ENCODE results near the gene ZNF774.
"Not testable (repeated sequence)": the region's sequence is repeated elsewhere in the genome, so short reads cannot be mapped to it uniquely, and the experiment has no call there.

Gene ZNF774

DNA sequence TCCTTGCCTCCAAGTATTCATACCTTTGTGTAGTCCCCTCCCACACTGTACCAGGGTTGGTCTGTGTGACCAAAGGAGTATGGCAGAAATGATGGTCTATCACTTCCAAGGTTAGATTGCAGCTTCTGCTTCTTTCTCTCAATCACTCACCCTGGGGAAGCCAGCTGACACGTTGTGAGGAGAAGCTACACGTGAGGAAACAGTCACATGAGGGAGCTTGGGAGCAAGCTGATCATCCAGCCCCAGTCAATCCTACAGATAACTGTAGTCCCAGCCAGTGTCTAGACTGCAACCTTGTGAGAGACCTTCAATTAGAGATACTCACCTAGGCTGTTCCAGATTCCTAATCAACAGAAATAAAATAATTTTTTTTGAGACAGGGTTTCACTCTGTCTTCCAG, 6.2 kb upstream of the ZNF774 start:
- DNase-seq (ENCODE audit: low read depth) = no peak

DNA sequence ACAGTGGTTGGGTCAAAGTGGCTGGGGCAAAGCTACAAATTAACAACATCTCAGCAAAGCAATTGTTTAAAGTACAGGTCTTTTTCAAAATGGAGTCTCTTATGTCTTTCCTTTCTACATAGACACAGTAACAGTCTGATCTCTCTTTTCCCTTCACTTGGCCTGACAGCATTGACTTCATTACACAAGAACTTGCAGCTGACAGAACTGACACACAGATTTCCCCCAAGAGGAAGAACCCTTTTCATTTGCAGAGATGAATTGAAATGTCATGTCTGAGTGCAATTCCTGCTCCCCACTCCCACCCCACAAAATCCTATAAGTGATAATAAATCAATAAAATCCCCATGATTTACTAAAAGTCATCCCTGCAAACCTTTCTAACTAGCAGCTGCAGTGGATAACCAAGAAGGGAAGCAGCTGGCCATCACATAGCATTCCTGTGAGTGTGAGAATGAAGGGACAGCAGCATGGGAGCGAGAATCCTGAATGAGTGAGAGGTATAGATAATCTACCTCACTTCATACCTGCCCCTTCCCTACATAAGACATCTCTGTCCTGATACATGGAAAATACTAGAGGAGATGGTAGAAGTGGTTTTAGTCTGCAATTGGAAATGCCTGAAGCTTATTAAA, 4.5 kb upstream of the ZNF774 start:
- not testable (repeated sequence) for DNase-seq (ENCODE audit: low read depth)

DNA sequence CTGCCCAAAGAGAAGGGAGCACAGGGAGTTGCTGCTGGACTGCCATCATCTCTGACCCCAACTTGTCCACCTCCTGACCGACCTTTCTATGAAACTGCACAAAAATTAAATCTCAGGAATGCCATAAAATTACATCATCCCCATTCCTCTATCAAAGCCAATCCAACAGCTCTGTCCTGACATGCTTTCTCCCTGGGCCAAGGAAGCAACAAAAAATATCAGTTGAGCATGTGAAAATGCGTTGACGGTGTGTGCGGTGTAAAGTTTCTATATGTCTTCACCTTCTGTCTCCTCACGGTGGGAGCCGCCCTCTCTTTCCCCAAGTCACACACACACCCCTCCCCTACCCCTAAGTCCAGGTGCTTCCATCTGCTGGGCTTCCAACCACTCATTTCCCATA, 3.6 kb upstream of the ZNF774 start:
- DNase-seq (ENCODE audit: low read depth) = no peak

DNA sequence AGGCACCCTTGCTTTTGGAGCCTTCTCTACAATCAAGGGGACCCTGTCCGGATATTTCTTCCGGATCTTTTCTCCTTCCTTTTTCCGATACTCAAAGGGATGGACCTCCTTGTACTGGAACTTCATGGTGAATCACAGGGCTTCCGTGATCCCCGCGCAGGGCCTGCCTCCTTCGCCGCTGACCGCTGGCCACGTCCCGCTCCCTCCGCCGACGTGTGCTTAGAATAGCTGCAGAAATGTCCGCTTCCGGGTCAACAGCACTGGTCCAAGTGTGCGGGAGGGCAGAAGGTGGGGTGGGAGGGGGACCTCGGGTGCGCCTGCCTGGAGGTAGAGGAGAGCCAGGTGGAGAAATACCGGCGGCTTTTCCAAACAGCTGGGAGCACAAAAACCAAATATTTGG, 3.0 kb upstream of the ZNF774 start:
- DNase-seq (ENCODE audit: low read depth) = no peak

DNA sequence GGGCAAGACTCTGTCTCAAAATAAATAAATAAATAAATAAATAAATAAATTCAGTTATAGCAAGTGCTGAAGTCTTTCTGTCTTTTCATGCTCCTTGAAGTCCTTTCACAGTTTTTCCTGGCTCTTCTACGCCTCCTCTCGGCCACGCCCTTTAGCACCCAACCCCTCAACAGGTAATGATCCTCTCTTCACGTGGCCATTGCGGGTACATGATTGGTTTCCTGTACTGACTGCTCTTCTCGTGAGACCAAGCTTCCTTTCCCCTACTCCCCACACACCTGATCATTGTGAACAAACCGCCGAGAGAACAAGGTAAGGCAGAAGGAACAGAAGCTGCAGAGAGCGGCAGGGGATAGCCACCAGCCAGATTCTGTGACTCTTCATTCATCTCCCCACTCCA, 2.3 kb upstream of the ZNF774 start:
- no peak for DNase-seq (ENCODE audit: low read depth)

DNA sequence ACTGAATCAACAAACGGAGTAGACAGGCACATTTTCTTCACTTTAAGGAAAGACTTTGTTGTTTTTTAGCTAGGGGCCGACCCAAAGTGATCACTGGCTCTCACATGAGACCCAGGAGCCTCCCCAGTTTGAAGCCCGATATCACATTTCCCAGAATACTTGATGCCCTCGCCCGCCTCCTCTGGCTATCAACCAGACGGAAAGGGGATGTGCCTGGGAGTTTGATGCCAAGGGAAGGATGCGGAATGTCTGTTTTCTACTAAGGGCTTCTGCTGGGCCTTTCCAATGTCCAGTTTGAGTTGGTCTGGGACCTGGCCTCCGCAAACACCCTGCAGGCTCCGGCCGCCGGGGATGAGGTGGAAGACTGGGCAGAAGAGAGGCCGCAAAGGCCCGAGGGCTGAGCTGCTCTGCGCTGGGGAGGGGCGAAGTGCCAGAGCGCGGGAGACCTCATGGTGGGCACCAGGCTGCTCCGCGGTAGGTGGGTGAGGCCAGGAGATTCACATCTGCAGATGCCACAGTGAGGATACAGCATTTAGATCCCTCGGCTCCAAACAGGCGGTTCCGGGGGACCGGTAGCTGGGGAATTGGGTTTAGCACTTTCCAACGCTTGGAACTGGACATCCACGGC, 491 bp upstream of the ZNF774 start:
- peak; percentile 1 for DNase-seq (ENCODE audit: low read depth)

DNA sequence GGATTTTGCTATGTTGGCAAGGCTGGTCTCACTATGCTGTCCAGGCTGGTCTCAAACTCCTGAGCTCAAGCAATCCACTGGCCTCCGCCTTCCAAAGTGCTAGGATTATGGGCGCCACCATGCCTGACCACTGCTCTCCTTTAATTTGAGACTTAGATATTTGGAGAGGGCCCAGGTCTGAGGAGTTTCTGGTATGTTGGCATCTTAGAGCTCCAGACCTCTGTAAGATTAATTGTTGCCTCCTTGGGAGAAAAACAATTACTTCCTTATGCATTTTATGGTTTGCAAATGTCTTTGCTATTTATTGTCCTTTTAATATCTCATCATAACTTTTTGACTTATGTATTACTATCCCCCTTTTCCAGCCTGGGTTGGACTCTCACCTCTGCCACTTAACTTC, 2.9 kb downstream of the ZNF774 start:
- no peak for DNase-seq (ENCODE audit: low read depth)

DNA sequence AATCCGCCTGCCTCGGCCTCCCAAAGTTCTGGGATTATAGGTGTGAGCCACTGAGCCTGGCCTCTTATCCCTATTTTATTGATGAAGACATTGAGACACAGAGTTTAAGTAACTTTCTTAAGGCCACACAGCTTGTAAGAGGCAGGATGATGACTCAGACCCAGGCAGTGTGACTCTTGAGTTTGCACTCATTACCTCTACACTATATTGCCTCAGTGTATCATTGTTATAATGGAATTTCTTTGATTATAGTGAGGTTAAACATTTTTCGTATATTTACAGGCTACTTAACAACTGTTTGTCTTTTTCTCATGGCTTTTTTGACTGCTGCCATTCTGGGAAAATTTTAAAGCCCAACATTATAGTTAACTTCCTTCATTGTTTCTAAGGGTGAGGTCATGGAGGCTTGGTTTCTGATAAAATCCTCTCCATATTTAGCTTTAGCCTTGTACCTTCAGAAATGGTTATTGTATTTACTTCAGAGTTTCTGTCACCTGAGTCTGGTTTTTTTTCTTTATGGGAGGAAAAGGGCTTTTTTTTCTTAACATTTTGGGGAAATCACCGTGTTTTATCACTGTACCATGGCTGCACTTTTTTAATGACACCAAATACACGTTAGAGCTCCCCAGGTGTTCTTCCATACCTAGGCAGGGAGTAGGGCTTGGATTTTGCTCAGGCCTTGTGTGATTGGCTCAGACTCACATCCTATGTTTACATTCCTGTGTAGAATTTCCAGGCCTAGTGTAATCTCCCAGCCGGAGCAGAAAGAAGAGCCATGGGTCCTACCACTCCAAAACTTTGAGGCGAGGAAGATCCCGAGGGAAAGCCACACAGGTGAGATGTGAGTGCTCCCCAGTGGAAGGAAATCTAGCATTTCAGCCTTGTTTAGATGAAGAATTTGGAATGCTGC, 6.3 kb downstream of the ZNF774 start:
- DNase-seq (ENCODE audit: low read depth) = no peak

DNA sequence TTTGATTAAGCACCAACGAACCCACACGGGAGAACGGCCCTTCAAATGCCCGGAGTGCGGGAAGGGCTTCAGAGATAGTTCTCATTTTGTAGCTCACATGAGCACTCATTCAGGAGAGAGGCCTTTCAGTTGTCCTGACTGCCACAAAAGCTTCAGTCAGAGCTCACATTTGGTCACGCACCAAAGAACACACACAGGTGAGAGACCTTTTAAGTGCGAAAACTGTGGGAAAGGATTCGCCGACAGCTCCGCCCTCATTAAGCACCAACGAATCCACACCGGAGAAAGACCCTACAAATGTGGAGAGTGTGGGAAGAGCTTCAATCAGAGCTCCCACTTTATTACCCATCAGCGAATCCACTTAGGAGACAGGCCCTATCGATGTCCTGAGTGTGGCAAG, 8.7 kb downstream of the ZNF774 start:
- no peak for DNase-seq (ENCODE audit: low read depth)

DNA sequence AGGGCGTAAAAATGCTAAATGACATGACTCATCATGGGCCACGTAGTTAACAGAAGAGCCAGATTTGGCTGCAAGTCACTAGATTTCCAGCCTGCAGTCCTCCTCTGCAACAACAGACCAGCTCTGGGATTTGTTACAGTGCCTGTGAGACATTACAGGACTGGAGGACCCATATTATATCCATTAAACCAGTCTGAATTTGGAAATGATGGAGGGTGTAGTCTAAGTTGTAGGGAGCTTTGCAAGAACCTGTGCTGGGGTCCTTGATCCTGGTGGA, 10.8 kb downstream of the ZNF774 start:
- no peak for DNase-seq (ENCODE audit: low read depth)

DNA sequence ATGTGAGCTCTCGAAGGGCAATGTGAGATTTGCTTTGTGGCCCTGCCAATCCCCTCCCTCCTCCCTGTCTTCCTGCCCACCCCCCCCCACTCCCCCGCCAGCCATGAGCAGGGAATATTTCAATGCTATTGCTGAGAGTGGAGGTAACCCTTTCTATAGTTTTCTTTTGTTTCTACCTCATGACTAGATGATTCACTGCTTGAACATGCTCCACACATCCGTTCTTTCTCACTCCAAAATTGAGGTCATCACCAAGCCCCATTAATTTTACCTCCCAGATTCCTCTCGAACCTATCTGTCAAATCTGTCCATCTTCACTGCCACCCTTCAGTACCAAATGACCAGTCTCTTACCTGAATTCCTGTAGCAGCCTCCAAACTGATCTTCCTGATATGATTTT, 12.2 kb downstream of the ZNF774 start:
- no peak for DNase-seq (ENCODE audit: low read depth)

DNA sequence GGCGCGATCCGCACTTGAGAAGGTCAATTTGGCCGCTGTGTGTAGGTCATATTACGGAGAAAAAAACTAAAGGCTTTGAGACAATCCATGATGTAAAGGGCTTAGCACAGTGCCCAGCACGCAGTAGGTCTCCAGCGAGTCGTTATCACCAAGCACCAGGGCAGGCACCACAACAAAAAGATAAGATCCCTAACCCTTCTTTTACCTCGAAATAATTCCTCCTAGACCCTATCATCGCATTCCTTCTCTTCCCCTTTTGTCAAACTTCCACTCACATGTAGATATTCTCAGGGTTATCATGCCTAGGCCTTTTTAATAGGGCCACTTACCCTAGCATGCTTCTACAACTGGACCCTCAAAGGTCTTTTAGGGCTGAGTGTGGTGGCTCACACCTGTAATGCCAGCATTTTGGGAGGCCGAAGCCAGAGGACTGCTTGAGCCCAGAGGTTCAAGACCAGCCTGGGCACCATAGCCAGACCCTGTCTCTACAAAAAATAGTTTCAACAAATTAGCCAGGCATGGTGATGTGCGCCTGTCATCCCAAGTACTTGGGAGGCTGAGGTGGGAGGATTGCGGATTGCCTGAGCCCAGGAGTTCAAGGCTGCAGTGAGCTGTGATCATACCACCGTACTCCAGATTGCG, 13.5 kb downstream of the ZNF774 start:
- no peak for DNase-seq (ENCODE audit: low read depth)

DNA sequence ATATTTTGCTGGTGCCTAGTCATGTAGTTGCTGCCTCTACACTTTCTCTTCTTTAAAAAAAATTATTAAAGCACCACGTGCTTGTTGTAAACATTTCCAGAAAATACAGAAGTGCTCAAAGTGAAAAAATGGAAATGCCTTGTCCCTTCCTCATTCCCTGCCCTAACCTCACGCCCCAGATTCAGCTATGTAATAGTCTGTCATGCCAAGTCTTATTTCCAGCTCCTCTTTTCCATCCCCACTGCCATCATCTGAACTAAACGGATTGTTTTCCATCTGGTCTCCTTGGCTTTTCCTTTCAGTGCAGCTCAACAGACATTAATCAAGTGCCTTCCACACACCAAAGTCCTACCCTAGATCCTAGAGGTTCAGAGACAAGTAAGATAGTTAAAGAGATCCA, 15.5 kb downstream of the ZNF774 start:
- DNase-seq (ENCODE audit: low read depth) = no peak

DNA sequence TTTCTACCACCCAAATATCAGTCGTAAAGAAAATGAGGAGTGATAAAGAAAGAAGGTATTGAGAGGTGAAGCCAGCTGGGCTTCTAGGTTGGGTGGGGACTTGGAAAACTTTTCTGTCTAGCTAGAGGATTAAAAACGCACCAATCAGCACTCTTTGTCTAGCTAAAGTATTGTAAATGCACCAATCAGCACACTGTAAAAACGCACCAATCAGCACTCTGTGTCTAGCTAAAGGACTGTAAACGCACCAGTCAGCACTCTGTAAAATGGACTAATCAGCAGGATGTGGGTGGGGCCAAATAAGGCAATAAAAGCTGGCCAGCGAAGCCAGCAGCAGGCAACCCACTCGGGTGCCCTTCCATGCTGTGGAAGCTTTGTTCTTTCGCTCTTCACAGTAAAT, 23.0 kb downstream of the ZNF774 start:
- DNase-seq (ENCODE audit: low read depth) = no peak

DNA sequence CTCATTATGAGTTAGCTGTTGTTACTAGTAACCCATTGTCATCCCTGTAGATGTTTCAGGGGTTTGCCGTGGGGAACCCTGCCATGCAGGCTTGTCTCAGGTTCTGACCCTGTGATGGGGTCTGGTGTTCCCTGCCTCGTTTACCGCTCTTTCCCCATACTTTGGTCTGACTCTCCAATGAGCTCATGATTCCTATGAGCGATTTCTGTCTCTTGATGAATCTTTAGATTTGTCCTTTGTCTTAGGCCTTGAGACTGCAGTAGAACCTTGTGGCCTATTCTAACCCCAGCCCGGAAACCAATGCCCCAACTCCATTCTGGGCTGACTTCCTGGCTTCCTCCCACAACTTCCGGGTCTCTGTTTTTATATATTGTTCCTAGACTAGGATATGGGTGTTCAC, 24.7 kb downstream of the ZNF774 start:
- peak; percentile 47 for DNase-seq (ENCODE audit: low read depth)

DNA sequence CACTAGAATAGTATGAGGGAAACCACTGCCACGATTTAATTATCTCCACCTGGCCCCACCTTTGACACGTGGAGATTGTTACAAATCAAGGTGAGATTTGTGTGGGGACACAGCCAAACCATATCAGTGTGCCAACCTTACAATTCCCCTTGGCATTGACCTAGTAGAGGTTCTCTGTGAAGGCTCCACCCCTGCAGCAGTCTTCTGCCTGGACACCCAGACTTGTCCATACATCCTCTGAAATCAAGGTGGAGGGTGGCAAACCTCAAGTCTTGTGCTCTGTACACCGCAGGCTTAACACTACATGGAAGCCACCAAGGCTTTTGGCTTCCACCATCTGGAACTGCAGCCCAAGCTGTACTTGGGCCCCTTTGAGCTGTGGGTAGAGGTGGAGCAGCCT, 27.2 kb downstream of the ZNF774 start:
- DNase-seq (ENCODE audit: low read depth) = no peak

DNA sequence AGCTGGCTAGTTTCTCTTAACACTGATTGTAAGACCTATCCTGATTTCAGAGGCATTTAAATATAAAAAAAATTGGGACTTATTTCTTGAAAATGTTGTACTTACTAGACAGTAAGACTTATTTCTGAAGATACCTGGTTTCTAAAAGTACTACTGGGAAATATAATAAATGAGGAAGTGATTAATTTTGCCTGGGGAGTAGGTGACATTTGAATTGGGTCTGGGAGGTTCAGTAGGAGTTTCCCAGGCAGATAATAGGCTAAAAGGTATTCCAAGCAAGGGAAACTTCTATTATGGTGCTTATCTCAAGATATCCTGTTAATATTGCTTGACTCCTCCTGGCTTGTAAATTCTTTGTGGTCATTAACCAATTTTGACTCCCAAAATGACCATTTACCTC, 29.4 kb downstream of the ZNF774 start:
- DNase-seq (ENCODE audit: low read depth) = no peak

DNA sequence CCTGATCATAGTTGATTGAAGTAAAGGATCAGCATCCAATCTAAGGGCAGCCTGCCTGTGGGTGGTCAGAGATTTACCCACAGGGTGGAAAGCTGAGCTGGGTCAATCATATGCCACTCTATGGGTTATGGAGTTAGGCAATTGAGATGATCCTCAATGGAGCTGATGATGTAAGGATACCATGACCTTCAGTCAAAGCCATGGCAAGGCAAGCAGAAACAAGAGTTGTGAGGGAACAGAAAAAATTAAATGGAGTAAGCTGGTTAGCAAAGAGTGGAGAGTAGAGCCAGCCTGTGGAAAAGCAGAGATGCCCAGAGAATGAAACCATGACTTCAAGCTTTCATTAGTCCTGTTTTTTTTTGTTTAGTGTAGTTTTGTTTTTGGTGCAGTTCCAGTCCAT, 30.2 kb downstream of the ZNF774 start:
- DNase-seq (ENCODE audit: low read depth) = no peak

DNA sequence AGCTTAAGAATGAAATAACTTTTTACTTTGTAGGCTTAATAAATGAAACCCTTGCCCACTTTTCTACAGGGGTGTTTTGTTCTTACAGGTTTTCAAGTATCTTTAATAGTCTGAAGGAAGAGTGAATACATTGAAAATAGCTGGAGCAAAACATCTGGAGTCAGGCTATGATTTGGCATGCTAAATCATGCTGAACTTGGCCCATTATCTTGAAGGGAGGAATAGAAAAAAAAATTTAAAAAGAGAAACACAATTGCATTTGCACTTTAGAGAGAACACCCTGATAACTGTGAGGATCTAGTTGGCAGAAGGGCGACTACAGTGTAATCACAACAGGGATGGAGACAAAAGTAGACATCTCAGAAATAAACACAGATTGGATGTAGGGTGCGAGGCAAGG, 34.1 kb downstream of the ZNF774 start:
- DNase-seq (ENCODE audit: low read depth) = no peak

DNA sequence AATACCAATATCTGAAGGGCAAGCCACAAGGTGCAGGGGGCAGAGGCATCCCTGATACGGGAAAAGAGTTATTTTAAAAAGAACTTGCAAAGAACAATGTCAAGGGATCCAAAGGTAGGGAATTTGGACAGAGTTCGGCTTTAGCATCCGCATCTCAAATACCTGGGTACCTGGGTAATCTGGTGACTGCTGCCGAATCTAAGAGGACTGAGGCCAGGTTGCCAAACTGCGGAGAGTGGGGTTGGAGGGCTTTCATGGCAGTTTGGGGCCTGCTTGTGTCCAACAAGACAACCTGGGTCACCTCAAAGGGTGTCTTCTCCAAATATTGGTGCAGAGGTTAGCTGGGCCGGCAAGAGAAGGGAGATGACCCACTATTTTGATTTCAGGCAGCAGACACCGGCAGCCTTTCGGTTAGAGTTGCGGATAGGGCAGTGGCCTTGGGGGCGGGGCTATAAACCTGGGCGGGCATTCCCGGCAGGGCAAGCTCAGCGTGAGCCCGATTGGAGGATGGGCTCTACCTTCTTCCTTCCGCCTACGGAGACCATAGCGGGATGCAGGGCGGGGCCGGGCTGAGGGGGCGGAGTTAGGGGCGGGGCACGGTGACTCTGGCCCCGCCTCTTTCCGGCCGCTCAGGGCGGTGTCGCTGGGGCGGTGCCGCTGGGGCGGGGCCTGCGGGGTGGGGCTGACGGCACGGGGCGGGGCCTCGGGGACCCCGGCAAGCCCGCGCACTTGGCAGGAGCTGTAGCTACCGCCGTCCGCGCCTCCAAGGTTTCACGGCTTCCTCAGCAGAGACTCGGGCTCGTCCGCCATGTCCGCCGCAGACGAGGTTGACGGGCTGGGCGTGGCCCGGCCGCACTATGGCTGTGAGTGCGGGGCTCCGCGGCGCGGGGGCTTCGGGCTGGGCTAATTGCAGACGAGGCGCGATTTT, 35.7 kb downstream of the ZNF774 start, which contains the start of gene IQGAP1:
TSS of gene IQGAP1 (plus strand) at position 709 of the 928 bp plus-strand sequence. CDS start at position 809, 100 bp downstream.
- peak; percentile 92 for DNase-seq (ENCODE audit: low read depth)

DNA sequence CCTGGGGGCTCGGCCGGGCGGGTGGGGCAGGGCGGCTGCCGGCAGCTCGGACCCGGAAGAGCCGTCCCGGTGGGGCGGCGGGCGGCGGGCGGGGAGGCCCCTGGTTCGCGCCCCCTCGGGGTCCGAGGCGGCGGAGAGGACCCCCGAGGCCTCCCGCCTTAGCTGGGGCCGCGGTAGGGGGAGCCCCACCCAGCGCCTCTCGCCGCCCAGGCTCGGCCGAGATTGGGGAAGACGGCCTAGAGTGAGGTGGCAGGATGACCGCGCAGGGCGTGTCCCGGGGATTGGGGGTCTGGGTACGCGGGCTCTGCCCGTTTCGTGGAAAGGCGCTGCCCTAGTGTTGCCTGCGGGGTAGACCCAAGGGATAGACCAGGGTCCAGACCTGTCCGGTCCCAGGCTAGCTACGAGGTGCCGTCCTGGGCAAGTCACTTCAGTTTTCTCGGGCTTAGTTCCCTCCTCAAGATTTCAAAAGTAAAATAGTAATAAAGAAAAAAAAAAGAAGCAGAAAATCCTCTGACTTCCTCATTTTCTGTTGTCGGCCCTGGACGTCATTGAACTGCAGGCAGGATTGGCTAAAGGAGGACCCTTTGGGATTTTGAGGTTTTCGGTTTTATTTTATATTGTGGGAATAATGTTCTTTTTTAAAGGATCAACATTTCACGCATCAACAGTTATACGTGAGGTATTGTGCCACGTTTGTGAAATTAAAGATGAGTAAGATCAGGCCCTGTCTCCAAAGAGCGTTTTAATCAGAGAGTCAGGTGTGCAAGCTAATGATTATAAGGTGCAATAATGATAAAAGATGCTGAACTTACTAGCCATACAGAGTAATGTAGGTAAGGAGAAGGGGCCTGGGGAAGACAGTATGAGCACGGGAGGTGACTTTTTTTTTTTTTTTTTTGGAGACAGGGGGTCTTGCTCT, 36.6 kb downstream of the ZNF774 start:
- peak; percentile 30 for DNase-seq (ENCODE audit: low read depth)
